Superior temporal gyrus (tissue), 1 donor: Measurements from ENCODE around the gene ATRN.
A peak's percentile ranks its signal among the peaks of the same experiment; 100 is the strongest.

Experiments
- DNase-seq: peaks from one replicate; pipeline ENCODE4 v3.0.0-alpha.2; 2016; ENCODE audit errors: extremely low spot score

Gene ATRN

DNA sequence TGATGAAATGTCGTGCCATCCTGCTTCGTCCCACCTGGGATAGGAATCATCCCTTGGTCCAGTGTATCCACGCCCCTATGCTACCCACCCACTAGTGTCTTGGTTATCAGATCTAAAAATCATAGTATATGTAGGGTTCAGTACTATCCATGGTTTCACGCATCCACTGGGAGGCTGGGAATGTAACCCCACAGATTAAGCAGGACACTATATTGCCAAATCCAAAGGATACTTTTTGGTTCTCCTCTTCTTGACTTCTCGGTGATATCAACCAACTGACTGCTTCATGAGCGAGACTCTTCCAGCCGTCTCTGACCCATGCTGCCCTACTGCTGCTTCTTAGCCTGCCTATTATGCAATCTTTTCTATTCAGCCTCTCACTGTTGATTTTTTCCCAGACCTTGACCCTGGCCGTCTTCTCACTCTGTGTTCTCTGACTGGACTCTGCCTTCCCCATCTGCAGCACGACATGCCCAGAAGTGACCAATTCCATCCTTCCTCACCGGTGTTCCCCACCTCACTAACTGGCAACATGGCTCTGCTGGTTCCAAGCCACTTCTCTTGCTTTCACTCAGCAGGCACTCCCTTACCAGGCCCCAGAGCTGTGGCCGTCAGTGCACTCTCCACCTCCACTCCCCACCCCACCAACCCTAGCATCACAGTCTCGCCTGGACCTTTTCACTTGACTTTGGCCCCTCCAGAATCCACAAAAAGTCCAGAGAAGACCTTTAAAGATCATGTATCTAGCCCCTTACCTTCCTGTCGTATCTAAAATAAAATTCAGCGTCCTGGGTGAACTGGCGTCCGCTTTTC is 157.9 kb downstream of the ATRN start:
- no peak for DNase-seq

DNA sequence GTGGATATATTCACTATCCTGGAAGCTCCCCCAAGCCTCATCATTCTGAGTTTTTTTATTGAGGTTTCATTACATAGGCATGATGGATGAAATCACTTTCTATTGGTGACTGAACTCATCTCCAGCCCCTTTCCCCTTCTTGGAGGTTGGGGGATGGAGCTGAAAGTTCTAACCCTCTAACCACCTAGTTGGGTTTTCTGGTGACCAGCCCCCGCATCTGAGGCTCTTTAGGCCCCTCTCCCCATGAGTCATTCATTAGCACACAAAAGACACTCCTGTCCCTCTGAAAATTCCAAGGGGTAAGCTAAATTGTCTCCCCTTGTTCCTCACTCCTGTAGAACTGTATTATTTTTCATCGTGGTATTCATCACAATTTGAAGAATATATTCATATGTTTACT is 159.1 kb downstream of the ATRN start:
- no peak for DNase-seq

DNA sequence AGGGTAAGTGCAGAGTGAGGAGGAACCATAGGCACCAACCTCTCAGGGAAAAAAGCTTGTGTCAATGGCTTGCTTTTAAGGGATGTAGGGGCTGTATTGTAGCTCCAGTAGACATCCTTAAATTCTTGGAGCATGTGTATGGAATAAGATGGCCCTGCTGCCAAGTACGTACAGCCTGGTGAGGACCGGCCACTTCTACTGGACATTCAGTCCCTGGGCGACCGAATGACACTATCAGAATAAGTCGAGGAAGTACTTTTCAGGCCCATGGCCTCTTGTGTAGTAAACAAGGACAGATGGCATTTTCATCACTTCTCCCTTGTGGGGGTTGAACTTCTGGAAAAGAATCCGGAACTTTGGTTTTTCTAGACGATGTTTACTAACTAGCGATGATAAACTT is 159.6 kb downstream of the ATRN start:
- no peak for DNase-seq

DNA sequence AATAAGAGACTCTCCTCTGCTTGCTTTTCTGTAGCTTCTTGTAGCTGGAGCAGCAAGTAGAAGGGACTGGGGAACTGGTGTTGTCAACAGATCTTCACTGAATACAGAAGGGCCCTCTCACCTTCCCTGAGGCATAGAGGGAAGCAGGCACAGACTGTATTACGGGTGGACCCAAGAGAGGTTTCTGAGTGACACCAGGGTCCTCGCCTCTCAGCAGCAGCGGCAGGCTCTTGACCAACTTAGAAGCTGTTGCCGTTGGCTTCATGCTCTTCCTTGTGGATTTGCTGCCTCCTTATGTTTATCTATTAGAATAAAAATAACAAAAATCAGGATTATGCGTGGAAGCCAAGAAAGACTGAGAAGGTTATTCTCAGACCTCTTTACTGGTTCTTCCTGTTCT is 160.7 kb downstream of the ATRN start:
- DNase-seq = no peak

DNA sequence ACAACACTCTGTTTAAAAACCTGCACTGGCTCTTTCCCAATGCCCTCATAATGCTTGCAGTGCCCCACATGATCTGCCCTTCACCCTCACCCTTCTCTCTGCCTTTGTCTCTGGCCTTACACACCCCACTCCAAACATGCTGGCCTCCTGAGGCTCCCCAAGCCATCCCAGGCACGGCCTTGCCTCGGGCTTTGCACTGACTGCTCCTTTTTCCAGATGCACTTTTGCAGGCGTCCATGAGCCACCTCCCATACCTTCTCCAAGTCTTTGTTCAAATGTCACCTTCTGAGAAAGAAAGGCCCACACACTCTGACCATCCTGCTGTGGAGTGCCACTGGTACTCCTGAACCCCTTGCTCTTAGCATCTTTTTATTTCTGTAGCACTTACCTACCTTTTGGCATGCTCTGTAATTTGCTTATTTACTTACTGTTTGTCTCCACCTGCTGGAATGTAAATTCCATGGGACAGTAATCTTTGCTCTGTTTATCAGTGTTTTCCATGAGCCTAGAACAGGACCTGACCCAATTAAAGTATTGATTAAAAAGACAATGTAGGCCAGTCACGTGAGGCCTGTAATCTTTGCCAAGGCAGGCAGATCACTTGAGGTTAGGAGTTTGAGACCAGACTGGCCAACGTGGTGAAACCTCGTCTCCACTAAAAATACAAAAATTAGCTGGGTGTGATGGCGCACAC is 161.6 kb downstream of the ATRN start:
- no peak for DNase-seq

DNA sequence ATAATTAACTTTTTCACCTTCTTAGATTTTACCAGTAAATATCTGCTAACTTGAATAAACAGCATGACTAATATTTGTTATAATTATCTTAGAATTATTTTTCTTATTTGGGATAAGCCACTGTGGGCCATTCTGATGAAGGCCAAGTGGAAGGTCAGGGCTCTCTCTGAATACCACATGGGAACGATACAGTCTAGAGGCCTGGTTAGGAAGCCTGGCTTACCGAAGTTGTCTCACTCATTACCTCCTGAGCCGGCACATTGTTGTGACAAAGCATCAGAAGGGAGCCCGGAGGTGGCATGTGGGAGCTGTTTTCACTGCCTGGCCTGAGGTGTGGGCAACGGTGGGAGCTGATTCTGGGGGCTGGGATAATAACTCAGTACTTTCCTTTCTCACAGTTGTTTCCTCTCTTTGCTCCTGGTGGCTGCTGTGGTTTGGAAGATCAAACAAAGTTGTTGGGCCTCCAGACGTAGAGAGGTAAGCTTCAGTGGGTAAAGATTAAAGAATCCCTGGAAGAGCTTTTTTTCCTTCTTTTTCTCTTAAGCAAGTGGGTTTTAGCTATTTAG is 163.2 kb downstream of the ATRN start:
- no peak for DNase-seq

DNA sequence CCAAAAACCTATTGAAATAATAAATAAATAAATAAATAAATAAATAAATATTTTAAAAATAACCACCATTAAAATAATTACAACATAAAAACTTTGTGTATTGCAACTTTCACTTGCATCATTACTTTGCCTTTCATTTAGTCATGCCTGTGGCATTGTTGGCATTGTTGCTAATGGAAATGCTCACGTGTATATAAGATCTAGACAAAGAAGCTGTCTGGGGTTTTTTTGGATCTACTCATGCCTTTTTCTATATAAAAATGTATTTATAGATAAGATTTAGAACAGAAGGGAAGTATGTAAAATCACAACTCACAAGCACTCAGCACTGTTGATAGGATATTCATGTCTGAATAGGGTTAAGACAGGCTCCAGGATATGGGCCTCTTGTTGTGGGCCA is 164.5 kb downstream of the ATRN start:
- no peak for DNase-seq

DNA sequence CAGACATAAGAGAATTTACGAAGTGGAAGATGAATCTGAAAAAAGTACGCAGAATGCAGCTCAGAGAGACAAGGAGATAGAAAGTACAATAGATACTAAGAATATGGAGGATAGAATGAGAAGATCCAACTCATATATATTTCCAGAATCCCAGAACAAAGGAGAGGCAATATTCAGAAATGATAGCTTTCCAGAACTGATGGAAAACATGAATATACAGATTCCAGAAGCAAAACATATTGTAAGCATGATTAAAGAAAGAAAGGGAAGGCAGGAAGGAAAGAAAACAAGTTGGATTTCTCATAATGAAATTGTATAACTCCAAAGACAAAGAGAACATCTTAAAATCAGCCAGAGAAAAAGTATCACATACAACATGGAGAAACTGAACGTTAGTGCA is 169.4 kb downstream of the ATRN start:
- DNase-seq = no peak

DNA sequence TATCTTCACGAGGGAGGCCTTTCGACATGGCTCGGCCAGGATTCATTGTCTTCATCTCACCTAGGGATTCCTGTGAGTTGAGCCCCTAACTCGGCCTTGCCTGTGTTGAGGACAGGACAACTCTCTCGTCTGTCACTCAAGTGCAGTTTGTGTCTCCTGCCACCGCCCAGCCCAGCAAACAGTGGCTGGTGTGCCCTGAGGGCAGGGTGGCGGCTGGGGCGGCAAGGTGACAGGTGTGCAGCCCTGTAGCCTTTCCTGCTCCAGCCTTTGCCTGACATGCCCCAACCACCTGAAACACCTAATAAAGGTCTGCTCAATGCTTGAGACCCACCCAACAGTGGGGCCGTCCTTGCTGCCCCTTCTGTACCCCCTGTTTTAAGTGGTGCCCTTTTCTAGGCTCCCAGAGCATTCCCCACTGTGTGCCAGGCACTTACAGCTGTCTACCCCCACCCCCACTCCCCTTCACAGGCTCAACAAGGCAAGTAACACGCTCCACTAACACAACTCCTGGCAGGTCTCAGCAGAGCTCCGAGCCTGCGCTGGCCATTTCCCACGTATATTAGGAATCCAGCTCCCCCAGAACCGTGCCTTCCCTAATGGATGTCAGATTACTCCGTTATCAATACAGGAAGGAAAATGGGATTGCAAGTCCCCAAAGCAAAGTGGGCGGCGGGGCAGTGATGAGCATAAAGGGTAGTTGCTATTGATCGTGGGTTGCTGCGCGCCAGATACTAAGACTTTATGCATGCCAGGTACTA is 174.7 kb downstream of the ATRN start:
- DNase-seq = no peak

DNA sequence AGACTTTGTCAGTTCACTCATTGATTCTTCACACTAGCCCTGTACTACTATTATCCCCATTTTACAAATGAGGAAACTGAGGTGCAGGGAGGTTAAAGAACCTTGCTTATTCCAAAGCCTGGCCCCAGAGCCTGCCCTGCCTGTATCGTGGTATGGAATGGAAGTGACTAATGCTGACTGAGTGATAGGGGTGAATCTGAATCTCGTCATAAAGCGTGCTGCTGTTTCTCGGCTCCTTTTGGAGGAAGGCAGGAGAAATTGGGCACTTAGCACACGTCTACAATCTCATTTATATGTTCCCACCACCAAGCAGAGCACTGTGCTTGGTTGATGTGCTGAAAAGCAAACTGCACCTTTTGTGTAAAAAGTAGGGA is 175.2 kb downstream of the ATRN start:
- DNase-seq = no peak

DNA sequence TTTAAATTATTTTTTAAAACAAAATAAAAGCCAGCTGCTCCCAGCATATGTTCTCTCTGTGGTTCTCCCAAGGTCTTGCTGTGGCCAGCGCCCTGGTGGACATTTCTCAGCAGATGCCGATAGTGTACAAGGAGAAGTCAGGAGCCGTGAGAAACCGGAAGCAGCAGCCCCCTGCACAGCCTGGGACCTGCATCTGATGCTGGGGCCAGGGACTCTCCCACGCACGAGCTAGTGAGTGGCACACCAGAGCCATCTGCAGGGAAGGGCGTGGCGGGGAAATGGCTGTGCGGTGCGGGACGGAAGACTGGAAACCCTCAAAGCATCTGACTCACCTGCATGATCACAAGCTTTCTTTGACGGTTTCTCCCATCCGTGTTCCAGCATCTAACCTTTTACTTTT is 175.8 kb downstream of the ATRN start:
- no peak for DNase-seq

DNA sequence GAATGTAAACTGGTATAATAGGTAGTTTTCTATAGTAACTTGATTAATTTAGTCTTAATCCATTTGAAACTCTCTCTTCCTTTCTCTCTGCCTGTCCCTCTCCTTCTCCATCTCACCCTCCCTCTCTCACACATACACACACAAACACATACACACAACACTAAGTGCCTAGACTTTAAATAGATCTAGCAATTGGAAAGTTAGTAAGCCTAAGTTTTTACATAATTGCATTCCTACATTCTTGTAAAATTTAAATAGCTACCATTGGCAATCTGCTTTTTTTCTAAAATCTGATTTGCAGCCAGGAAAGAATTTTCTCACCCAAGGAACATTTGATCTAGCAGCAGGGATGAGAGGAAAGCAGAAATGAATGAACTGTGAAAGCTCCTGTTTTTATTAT is 176.7 kb downstream of the ATRN start:
- DNase-seq = peak; percentile 63

DNA sequence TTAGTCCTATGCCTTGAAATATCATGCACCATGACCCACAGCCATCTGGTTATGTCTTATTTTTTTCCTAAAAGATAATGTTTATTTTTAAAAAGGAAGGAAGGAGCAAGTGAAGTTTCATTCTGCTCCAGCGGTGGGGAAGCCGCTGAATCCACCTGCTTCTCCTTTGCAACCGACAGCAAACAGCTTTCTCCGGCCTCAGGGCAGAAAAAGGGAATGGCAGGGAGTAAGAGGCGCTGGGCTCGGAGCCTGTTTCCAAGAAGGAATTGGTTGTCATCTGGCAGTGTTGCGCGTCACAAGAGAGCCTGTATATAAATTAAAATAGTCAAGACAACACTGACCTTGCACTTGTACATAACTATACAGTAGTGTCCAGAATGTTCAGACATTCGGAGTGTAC is 178.1 kb downstream of the ATRN start:
- DNase-seq = no peak

DNA sequence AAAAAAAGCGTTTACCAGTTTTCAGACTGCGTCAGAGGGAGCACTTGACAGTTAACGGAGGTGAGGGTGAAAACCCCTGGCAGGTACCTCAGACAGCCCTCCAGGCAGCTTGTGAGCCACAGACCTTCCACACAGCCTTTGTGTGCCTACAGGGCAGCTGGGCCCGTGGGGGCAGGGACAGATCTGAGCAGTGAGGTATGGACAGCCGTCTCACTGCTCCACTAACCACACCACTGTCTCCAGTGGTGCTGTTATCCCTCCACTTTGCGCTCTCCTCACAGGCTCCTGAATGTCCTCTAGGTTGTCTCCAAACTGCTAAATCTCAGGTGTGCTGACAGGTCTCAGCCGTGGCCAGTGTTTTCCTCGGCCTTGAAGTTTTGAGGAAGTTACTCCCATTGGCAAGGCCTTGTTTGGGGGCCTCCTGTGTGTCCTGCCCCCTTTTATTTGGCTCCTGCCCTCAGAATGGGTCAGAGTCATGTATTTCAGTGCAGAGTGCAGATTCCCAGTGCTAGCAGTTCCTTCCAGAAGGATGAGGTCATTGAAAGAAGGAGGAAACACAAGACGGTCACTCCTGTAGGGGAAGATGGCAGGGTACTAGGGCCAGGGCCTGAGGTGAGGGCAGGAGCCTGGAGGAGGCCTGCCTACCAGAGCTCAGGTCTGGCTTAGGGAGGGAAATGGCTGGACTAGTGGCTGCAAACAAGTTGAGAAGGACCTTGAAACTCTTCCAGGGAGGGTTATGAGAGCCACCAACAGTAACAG is 180.6 kb downstream of the ATRN start:
- no peak for DNase-seq

DNA sequence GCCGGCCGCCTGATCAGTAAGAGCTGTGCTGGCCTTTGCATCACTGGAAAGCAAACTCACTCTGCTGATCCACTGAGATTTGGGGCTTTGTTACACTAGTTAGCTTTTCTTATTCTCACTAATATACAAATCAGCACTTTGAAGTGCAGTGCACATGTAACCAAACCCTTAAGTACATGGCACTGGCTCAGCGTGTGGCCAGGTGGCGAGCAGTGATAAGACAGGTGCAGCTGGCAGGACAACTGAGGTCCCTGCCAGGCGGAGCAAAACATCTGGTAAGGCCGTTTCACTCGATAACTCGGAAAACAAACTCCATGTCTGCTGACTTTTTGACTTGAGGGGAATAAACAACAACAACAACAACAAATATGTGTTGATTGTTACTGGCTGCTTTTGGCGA is 181.4 kb downstream of the ATRN start:
- DNase-seq = no peak

DNA sequence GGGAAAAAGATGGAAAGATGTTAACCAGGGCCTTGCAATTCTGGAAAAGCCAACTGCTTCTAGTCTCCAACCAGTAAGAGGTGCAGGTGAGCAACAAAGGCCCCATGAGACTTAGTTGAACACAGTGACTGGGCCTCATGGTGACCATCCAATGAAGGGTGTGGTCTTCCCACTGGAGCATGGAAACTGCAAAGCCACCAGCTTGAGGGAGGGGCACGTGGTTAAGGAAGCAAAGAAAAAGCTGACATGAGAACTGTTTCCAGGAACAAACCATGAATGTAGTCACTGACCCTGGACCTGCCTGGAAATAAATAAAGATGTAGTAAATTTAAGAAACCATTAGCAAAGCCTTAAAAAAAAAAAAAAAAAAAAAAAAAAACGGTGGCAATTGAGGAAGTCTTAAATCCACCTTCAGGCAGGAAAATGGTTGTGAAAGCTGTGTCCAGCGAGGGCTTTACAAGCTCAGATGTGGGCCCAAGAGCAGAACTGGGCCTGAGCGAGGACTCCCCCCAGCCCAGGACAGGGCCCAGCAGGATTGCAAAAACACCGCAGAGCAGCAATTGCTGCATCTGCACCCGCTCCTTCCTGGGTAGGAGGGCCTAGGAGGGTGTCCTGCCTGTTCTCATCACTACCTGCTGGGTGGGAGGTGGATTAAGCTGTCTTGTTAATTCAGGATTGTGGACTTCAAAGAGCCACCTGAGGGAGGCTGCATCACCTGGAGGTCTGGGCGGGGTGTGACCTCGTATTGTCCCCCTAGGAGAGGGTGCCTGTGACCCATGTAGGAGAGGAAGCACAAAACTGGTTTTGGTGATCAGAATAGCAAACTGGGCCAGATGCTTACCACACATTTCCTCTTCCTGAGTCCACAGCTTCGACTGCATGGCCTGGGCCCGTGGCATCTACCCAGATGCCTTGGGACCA is 182.1 kb downstream of the ATRN start:
- no peak for DNase-seq

DNA sequence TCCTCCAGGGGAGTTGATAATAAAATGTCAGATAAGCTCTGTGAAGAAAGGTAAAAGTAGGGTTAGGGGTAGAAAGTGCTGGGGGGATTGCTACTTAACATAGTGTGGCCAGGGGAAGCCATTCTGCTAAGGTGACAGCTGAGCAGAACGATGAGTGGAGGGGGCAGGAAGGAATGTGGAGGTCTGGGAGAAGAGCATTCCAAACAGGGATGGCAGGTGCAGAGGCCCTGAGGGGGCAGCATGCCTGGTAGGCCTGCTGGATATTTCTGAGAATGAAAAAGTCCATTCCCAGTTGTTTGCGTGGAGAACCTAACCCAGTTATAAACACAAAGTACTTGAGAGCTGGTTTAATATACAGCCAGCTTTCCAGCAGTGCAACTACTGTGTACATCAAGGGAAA is 183.1 kb downstream of the ATRN start:
- no peak for DNase-seq

DNA sequence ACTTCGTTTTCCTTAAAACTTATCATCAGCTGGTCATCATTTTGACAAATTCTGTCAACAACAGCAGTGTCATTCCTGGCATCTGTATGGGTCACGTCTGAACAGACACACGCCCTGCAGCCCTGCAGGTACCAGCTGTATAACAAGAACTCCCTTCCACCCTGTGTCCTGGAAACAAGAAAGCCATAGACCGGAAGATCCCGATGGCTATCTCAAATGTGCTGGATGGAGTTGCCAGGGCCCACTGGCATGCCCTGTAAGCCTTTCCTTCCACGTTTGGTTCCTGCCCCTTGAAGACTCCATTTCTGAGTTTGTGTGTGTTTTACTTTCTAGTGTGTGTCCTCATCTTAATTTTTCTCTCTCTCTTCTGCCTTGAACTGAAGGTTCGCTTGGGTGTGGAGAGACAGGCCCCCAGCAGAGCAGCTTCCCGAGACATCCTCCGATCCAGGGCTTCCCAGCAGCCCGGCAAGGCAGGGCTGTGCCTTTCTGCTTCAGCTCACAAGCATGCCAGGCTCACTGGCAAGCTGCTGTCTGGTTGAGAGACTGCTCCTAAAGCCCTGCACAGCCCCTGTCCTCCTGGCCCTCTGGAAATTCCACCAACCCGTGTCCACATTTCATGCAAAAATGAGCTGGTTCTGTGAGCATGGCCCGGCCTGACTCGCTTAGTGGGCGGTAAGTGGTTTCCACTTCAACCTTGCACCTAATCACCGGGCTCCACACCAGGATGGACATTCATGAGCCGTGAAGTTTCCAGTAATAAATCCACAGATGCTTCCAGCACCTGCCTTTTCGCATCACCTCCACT is 183.7 kb downstream of the ATRN start:
- DNase-seq = no peak

DNA sequence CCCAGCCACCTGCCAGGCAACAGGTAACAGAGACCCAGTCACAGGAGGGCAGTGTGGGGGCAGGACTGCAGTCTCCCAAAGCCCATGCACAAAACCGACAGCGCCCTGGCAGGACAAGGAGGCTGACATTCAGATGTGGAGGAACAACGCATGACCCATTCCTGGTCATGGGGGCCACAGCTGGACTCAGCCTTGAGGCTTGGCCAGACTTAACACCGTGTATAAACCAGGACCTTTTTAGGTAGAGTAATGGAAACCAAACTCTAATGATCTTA is 184.2 kb downstream of the ATRN start:
- no peak for DNase-seq
